Body of pancreas (tissue), 4 donors: ENCODE data around the gene FRMD4B. TPM values are rescaled to one million over a fixed set of nuclear protein-coding genes. Genes with fewer than 3 reads are reported as not detected.

Source experiments
- ATAC-seq: fragments of 150-250 bp; one replicate; pipeline ENCODE4 v1.9.1; 2016
- DNase-seq, 4 donors: peaks; one replicate each; pipeline ENCODE4 v3.0.0-alpha.2; 2019
- H3K27ac ChIP-seq, 4 donors: fragments of 200-600 bp; sonication (generic); 1 replicate in 3 of 4; 2 replicates in 1 of 4; pipeline versions ENCODE4 v1.5.1 to v1.6.1; 2016 to 2019; ENCODE audit warnings: mild to moderate bottlenecking in 1 of 4, mixed read lengths in 1 of 4, moderate library complexity in 1 of 4
- H3K27me3 ChIP-seq, 2 donors: fragments of 200-600 bp; sonication (generic); one replicate each; pipeline ENCODE4 v1.6.0; 2016; ENCODE audit warnings: mild to moderate bottlenecking in 1 of 2
- H3K36me3 ChIP-seq, 2 donors: fragments of 200-600 bp; sonication (generic); replicated peaks in 1 of 2; 2 replicates each; pipeline ENCODE4 v1.5.1; 2016; ENCODE audit warnings: low read depth in 2 of 2; ENCODE audit not compliant: insufficient read depth in 1 of 2
- H3K4me1 ChIP-seq: fragments of 200-600 bp; sonication (generic); one replicate; pipeline ENCODE4 v1.6.0; 2016
- H3K4me3 ChIP-seq, 2 donors: fragments of 200-600 bp; sonication (generic); 1 replicate in 1 of 2; 2 replicates in 1 of 2; pipeline ENCODE4 v1.5.1; 2016 to 2019
- H3K9me3 ChIP-seq, 3 donors: fragments of 200-600 bp; sonication (generic); 1 replicate in 2 of 3; 2 replicates in 1 of 3; pipeline ENCODE4 v1.5.1; 2016
- CTCF ChIP-seq, 7 experiments: fragments of 450-650 bp in 4 of 7; fragments of 200-600 bp in 3 of 7; sonication (generic) in 3 of 7; IDR thresholded peaks; one replicate each; pipeline ENCODE4 v1.5.1; 2016 to 2019; ENCODE audit warnings: antibody characterized with exemption in 7 of 7
- POLR2A ChIP-seq, 3 donors: fragments of 450-650 bp; IDR thresholded peaks; one replicate each; pipeline ENCODE4 v1.6.1; 2016; ENCODE audit warnings: antibody characterized with exemption in 3 of 3, mild to moderate bottlenecking in 2 of 3
- WGBS, 2 donors: methylation state at CpG; one replicate each; pipeline ENCODE4 v1.1.5; 2017; 5-methylcytosine and 5-hydroxymethylcytosine counted together
- intact Hi-C: fragments of 100-400 bp; cut with DNase I; formaldehyde crosslinking; loops from one replicate; pipeline ENCODE4 v1.15.1; 2023
- total RNA-seq, 2 donors: library from RNA; depleted of rRNA; stranded (reverse); fragments of >200 nt; gene quantifications; one replicate each; pipeline ENCODE4 v1.1.0, GENCODE V29; 2016

Gene FRMD4B
- total RNA-seq, 2 donors from 2014 or later = 7.3 to 14.3 TPM

GRCh38 chr3:69193749-69194148, 192.1 kb downstream of the FRMD4B start:
- Histone ChIP-seq H3K4me3 (no peak overlapping the region), H3K4me1 (no peaks in the 10 kb centered on the region), H3K27me3 (no peaks in the 10 kb centered on the region), H3K9me3 (no peaks in the 10 kb centered on the region), H3K36me3 (peaks cover 0 to 22% of the 10 kb centered on the region in 2 donors), H3K27ac (no peak overlapping the region)
- WGBS, 2 donors = 70 to 81% methylated on average over 3 of the region's 3 CpGs
- TF ChIP-seq CTCF (IDR thresholded peaks at IDR 0.05) (no peak), POLR2A (IDR thresholded peaks at IDR 0.05) (no peak)
- ATAC-seq = no peak
- intact Hi-C loops = no loop called here
- no peak for DNase-seq

GRCh38 chr3:69191516-69191915, 194.4 kb downstream of the FRMD4B start:
- TF ChIP-seq CTCF (IDR thresholded peaks at IDR 0.05) (no peak), POLR2A (IDR thresholded peaks at IDR 0.05) (no peak)
- no peak overlapping the region for H3K27ac ChIP-seq
- intact Hi-C loops = no loop called here
- no peaks in the 10 kb centered on the region for H3K27me3 ChIP-seq
- H3K36me3 ChIP-seq = peaks cover 0 to 25% of the 10 kb centered on the region in 2 donors
- ATAC-seq = no peak
- no peak overlapping the region for H3K4me3 ChIP-seq
- H3K9me3 ChIP-seq = no peaks in the 10 kb centered on the region
- H3K4me1 ChIP-seq = no peaks in the 10 kb centered on the region
- no peak for DNase-seq

GRCh38 chr3:69189487-69189886, 196.4 kb downstream of the FRMD4B start:
- 86 to 90% methylated on average over 4 of the region's 4 CpGs for WGBS, 2 donors
- DNase-seq = no peak
- H3K4me3 ChIP-seq = no peak overlapping the region
- H3K9me3 ChIP-seq = no peaks in the 10 kb centered on the region
- H3K27me3 ChIP-seq = no peaks in the 10 kb centered on the region
- H3K27ac ChIP-seq = no peak overlapping the region
- H3K36me3 ChIP-seq = peaks cover 0 to 28% of the 10 kb centered on the region in 2 donors
- H3K4me1 ChIP-seq = no peaks in the 10 kb centered on the region
- no peak for TF ChIP-seq POLR2A (IDR thresholded peaks at IDR 0.05)
- TF ChIP-seq CTCF (IDR thresholded peaks at IDR 0.05) = no peak
- intact Hi-C loops = no loop called here
- ATAC-seq = no peak

GRCh38 chr3:69186575-69187093, 199.3 kb downstream of the FRMD4B start:
- peaks cover under 1 to 16% of the 10 kb centered on the region in 2 donors for H3K36me3 ChIP-seq
- no peak overlapping the region for H3K4me3 ChIP-seq
- TF ChIP-seq CTCF (IDR thresholded peaks at IDR 0.05) (no peak), POLR2A (IDR thresholded peaks at IDR 0.05) (no peak)
- no peaks in the 10 kb centered on the region for H3K9me3 ChIP-seq
- no peak for DNase-seq
- no peaks in the 10 kb centered on the region for H3K27me3 ChIP-seq
- H3K27ac ChIP-seq = no peak overlapping the region
- intact Hi-C loops = no loop called here
- no peaks in the 10 kb centered on the region for H3K4me1 ChIP-seq
- 80 to 97% methylated on average over 4 of the region's 4 CpGs for whole genome bisulfite sequencing, 2 donors
- ATAC-seq = no peak

GRCh38 chr3:69182588-69183316, 203.1 kb downstream of the FRMD4B start:
- H3K9me3 ChIP-seq = no peaks in the 10 kb centered on the region
- DNase-seq = no peak
- peaks cover 20% of the 10 kb centered on the region for H3K4me1 ChIP-seq
- 80 to 89% methylated on average over 8 of the region's 8 CpGs for WGBS, 2 donors
- no peak for TF ChIP-seq CTCF (IDR thresholded peaks at IDR 0.05)
- H3K36me3 ChIP-seq = peaks cover 12 to 15% of the 10 kb centered on the region in 2 donors
- H3K27me3 ChIP-seq = no peaks in the 10 kb centered on the region
- H3K27ac ChIP-seq = peak overlapping the region in 1 of 4 donors; percentile 4
- H3K4me3 ChIP-seq = no peak overlapping the region
- intact Hi-C loops = no loop called here
- no peak for ATAC-seq
